Measurements from ENCODE around the gene NDST1. TPM values are rescaled to one million over a fixed set of nuclear protein-coding genes. Genes with fewer than 3 reads are reported as not detected.

Gene NDST1
- polyA plus RNA-seq, 3 donors = 19.0 to 45.4 (median 35.5) TPM

DNA sequence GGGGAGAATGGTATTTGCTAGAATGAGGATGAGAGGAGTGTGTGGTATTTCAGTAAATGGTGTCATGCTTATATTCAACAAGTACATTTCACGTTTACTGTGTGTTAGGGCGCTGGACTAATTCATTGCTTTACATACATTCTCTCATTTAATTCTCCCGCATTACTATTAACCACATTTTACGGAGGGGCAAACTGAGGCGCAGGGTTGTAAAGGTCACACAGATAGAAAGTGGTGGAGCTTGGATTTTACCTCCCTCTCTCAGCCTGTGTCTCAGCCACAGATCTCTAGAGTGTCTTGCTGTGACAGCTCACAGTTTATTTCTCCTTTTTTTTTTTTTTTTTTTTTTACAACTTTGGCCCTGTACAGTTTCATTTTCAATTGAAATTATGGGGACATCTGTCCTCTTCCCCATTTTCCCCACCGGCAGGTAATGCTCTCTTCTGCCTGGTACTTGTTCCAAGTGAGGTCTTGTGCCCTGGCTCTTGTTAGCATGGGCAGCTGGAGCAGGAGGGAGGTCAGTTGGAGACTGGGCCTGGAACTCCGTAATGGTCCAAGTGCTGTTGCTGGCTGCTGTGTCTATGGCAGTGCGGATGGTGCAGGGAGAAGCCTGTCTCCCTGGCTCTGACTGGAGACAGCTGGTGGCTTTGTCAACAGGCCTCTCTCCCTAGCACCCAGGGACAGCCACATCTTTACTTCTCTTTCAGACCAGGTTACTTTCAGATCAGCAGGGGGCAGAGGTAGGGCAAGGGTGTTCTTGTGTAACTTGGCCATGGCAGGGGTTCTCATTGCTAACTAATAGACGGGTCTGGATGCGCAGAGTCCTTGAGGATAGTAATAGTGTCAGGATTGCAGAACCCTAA is 20.5 kb upstream of the NDST1 start:
- peak overlapping the region; percentile 96 for H3K27ac ChIP-seq (ENCODE audit: low read depth, low read length)
- 28 to 36% (median 31%) methylated on average over 10 of the region's 10 CpGs for whole genome bisulfite sequencing, 3 donors

DNA sequence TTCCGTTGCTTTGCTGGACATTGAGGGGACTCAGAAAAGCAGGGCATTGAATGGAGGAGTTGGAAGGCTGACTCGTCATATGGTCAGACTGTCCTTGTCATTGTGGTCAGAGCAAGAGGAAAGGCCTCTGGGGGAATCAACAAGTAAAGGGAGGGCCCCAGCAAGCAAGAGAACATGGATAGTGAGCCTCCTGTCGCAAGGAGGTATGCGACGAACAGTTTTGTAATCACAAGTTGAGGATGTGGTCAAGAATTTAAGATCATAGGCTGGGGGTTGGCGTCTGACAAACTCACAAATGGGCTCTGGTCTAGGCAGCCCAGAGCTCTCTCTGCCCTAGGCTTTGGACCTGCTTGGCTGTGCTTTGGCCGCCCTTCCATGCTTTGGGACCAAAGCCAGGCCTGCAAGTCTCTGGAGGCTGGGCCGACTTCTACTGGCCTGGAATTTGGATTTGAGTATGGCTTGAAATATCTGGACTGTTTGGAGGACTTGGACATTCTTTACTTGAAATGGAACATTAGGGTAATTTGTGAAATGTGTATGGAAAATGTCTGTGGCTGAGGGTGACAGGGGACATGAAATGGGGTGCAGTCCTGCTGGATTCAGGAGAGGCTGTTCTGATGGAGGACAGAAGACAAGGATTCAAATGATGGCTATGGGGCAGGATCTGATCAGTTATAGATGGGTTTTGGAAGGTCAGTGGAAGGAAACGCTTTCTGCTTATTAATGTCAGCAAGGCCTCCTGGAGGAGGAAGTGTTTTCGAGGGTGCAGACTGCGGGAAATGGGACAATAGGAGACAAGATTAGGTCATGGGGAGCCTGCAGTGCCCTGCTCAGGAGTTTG is 19.2 kb upstream of the NDST1 start:
- peak overlapping the region; percentile 96 for H3K27ac ChIP-seq (ENCODE audit: low read depth, low read length)
- 14 to 32% (median 23%) methylated on average over 11 of the region's 11 CpGs for WGBS, 3 donors

DNA sequence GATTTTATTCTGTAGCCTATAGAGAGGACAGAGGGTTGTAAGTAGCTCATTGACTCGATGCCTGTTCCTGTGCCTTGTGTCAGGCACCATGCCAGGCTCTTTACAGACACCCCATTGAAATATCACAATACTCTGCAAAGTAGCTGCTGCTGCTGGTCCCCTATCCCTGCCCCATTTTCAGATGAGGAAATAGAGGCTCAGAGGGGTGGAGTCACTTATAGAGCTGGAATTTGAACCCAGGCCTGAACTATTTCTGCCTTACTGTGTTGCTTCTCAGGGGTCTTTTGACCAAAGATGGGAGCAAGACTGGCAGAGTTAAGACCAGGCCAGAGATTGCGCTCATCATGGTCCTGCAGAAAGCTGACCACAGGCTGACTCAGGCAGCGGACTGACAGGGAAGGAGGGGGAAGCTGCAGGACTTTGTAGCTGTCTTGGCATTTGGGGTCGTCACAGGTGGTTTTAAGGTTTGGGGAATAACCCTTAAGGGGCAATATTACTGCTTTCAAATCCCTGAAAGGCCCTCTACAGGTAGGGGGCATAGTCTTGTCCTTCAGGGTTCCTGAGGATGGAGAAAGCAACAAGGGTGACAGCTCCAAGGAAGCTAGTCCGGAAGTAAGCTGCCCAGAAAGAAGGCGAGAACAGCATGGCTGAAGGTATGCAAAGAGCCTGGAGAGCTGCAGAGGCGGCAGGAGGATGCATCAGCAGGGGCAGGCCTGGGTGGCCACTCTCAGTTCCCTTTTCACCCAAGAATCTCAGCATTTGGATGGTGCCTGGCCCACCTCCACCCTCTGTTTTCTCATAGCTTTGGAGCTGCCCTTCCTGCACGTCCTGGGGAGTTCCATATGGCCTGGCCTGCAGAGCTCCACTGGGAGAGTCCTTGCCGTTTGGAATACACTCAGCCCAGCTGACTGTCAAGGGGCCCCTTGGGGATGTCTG is 18.3 kb upstream of the NDST1 start:
- WGBS, 3 donors = 42 to 61% (median 51%) methylated on average over 9 of the region's 9 CpGs
- H3K27ac ChIP-seq (ENCODE audit: low read depth, low read length) = no peak overlapping the region

DNA sequence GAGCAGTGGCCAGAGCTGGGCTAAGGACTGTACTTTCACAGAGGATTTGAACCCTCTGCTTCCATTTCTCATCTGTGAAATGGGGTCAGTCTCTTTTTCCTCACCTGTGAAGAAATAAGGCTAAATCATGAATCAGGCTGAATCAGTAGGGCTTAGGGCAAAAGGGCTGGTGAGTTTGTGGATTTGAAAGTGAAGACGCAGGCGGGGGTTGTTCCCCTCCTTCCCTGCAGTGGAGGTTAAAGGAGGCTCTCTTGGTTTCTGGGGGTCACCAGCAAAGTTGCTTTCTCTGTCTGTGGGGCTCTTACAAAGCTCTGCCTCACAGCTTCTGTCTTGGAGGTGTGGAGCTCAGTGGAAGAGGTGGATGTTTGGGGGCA is 17.6 kb upstream of the NDST1 start:
- H3K27ac ChIP-seq (ENCODE audit: low read depth, low read length) = no peak overlapping the region
- WGBS, 3 donors = 71 to 86% (median 73%) methylated on average over 2 of the region's 2 CpGs

DNA sequence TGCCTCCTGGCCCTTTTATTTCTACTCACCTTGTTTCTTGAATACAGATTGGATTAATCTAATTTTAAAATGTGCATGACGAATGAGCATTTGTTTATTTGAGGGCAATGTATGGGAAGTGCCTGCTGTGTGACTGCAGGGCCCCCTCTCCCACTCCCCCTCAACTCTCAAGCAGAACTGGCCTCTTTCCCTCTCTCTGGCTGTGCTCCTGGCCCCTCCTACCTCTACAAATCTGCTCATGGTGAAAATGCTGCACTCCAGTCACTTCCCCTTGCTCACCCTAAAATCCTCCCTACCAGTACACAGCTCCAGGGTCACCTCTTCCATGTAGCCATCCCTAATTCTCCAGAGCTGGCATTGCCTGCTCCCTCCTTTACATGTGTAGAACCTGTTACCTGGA is 17.2 kb upstream of the NDST1 start:
- 29 to 71% (median 40%) methylated on average over 1 of the region's 1 CpG for WGBS, 3 donors
- peak overlapping the region; percentile 44 for H3K27ac ChIP-seq (ENCODE audit: low read depth, low read length)

DNA sequence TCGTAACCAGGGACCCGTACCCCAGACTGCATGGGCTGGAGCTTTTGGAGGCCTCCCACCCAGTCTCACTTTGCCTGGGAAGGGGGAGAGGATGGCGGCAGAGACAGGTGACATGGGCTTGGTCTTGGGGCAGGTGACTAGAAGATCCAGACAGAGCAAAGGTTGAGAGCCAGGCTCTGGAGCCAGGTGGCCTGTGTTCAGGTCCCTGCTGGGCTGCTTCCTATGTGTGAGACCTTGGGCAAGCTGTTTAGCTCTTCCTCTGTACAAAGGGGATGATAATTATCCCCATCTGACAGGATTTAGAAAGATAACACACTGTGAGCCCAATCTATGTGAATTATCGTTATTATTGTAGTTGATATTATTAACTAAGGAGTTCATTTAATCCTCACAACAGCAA is 16.1 kb upstream of the NDST1 start:
- WGBS, 3 donors = 71 to 82% (median 82%) methylated on average over 4 of the region's 4 CpGs
- H3K27ac ChIP-seq (ENCODE audit: low read depth, low read length) = no peak overlapping the region

DNA sequence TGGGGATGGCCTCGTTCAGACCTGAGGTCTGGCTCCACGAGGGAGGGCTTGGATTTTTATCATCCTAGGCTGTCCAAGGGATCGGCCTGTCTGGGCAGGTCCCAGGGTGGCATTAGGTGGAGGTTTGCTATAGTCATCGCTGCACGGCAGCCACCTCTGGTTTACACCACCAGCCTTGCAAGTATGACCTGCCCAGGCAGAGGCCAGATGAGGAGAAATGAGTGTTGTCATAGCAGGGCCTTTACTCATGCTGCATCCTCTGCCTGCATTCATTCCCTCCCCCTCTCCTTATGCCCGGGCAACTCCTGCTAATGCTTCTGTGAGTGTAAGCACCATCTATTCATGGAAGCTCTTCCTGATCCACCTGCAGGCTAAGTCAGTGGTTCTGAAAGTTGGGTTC is 15.3 kb upstream of the NDST1 start:
- WGBS, 3 donors = 66 to 78% (median 74%) methylated on average over 6 of the region's 6 CpGs
- H3K27ac ChIP-seq (ENCODE audit: low read depth, low read length) = no peak overlapping the region

DNA sequence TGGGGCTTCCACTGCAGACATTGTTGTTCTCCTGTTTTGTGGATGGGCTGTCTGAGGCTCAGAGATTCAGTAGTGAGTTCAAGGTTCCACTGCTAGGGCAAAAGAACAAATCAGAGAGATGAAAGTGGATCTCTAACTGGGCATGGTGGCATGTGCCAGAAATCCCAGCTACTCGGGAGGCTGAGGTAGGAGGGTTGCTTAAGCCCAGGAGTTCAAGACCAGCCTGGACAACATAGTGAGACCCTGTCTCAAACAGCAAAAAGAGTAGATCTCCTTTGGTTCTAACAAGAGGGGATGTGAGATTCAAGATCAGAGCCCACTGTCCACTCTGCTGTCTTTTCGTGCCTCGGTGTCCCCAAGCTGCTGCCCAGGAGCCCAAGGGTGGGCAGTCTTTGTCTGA is 11.8 kb upstream of the NDST1 start:
- H3K27ac ChIP-seq (ENCODE audit: low read depth, low read length) = no peak overlapping the region
- WGBS, 3 donors = 77 to 88% (median 80%) methylated on average over 3 of the region's 3 CpGs

DNA sequence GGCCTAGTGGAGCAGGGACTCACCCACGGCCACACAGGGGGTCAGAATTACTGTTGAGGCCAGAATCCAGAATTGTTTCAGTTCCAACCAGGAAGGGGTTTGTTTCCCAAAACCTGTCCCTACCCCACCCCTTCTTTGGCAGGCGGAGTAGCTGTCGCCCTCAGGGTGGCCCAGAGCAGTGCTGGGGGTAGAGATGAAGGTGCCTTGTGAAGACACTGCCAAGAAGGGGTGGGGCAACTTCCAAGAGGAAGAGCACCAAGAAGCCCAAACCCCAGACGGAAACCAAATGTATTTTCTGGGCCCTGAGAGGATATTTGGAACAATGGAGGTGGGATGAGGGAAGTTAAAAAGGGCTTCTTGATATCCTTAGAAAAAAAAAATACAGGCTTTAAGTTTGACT is 11.4 kb upstream of the NDST1 start:
- no peak overlapping the region for H3K27ac ChIP-seq (ENCODE audit: low read depth, low read length)
- WGBS, 3 donors = 67 to 75% (median 71%) methylated on average over 4 of the region's 4 CpGs

DNA sequence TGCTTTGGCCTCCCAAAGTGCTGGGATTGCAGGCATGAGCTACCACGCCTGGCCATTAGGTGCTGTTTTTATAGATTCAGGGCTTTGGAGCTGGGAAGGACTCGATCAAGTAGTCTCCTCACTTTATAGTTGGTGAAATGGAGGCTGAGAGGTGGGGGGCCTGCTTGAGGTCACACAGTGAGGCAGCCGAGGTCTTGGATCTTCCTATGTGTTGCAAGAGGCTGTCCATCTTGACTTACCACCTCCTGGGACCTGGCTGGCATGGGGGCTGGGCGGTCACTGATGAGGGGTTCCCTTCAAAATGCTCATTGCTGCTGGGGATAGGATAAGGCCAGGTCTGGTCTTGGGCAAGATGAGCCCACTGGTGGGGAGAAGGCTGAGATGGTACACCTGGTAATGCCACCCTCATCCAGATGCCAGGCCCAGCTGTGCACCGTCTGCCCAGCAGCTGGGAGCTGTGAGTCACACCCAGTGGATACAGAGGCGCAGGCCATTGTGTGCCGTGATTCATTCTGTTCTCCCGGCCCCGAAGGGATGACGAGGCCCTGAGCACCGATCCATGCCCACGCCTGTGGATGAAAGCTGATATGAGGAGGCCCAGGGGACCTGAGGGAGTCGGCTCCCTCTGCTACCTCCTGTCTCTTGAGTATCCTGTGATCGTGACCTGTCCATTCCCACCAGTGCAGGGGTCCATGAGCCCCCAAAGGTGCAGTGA is 10.5 kb upstream of the NDST1 start:
- 55 to 59% (median 56%) methylated on average over 14 of the region's 14 CpGs for WGBS, 3 donors

DNA sequence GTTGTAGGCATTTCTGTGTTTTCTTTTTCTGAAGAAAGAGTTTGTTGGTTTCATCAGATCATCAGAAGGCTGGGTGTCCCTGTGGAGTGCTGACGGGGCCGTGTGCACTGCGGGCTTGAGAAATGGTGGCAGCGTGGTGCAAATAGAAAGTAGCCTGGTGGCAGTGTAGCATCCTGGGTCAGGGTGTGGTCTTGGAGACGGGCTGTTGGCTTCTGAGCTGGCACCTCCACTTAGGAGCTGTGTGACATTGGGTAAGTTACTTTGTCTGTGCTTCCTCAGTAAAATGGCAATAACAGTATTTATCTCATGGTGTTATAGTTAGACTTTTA is 10.0 kb upstream of the NDST1 start:
- 54 to 84% (median 61%) methylated on average over 5 of the region's 5 CpGs for WGBS, 3 donors
- H3K27ac ChIP-seq (ENCODE audit: low read depth, low read length) = peak overlapping the region; percentile 33

More for the DNA sequence above, 10.5 kb upstream of the NDST1 start:
- H3K27ac ChIP-seq (ENCODE audit: low read depth, low read length) = peak overlapping the region; percentile 48

DNA sequence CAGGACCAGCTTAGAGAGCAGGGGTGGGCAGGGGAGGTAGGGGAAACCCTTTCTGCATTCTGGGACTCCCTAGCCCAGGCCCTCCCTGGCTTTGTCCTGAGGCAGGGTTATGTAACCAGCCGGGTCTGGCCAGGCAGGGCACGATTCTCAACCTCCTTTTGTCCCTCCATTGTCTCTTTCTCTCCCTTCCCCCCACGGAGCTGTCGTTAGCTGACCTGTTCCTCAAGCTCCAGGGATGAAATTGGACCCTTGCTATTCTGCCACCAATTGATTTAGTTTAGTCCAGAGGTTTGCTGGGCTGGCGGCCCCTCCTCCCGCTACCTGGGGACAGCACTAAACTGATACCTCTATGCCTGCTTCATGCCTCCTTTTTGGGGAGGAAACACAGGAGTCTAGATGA is 9.4 kb upstream of the NDST1 start:
- WGBS, 3 donors = 43 to 60% (median 46%) methylated on average over 6 of the region's 6 CpGs
- no peak overlapping the region for H3K27ac ChIP-seq (ENCODE audit: low read depth, low read length)

DNA sequence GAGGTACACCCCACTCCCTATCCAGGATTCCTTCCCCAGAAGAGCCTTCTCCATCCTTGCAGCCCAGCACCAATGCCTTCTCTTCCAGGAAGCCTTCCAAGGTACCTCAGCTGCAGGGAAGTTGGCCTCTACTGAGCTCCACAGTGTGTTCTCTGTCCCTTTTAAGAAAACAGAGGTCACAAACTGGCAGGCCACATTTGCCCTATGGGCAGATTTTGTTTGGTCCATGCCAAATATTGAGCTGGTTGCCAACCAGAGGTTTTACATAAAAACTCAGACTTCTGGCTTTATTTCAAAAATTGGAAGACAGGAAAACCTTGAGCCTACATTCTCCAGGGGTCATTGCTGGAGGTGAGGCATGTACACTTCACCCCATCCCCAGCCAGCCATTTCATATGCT is 9.0 kb upstream of the NDST1 start:
- H3K27ac ChIP-seq (ENCODE audit: low read depth, low read length) = no peak overlapping the region

DNA sequence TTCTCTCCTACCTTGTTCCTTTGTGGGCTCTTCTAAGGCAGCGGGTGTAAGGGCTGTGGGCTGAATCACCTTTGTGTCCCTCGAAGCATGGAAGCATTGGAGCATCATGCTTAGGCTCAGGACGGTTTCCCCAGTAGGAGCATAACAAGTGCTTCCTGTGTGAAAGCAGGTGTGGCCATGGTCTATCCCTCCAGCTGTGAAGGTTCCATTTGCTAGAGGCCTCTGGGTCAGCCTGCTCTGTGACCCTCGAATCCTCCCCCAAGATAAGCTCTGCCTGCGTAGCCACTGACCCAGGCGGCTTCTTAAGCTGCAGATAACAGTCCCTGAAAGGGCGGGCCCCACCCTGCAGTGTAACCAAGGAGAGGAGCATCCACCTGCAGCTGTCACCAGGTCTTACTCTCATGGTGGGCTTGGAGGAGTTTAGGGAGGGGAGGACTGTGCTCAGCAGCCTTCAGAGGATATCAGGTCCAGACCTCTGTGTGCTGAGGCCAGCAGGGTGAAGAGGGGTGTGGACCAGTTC is 8.4 kb upstream of the NDST1 start:
- 61 to 78% (median 74%) methylated on average over 7 of the region's 7 CpGs for WGBS, 3 donors
- no peak overlapping the region for H3K27ac ChIP-seq (ENCODE audit: low read depth, low read length)

DNA sequence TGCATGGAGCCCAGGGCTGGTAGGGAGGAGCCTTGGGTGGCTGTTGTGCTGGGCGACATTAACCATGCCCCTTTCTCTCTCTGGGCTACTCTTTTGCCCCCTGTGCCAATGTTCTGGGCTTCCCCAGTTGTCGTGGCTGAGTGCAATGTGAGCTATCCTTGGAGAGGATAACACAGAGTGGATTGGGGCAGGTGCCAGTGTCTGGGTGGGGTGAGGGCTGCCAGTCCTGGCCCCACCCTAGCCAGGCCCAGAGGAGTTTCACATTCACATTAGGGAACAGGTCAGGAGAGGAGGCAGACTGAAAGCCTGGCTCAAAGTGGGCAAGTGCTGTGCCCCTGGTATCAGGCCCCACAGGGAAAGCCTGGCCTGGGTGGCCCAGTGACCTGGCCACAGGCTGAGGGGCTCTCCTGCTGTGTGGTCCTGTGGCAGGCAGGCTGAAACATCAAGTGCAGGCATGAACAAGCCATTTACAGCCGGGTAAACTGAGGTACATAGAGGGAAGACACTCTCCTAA is 7.5 kb upstream of the NDST1 start:
- H3K27ac ChIP-seq (ENCODE audit: low read depth, low read length) = no peak overlapping the region
- 38 to 74% (median 63%) methylated on average over 3 of the region's 3 CpGs for WGBS, 3 donors

DNA sequence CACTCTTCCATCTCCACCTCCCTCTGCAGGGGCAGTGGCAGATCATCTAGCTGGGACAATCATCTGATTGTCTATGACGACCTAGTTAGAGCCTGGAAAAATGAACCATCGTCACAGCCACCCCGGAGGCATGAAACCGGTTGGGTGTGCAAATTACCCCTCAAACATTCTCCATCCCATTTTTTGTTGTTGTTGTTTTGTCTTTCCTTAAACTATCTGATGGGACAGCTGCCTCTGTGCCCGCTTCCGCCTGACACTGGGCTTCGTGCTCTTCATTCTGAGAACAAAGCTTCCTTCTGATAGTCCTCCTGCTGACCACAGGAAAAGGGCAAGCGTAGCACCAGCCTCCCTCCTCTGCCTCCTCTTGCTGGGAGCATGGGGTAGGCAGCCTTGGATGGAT is 7.0 kb upstream of the NDST1 start:
- 71 to 89% (median 79%) methylated on average over 8 of the region's 8 CpGs for WGBS, 3 donors
- no peak overlapping the region for H3K27ac ChIP-seq (ENCODE audit: low read depth, low read length)

DNA sequence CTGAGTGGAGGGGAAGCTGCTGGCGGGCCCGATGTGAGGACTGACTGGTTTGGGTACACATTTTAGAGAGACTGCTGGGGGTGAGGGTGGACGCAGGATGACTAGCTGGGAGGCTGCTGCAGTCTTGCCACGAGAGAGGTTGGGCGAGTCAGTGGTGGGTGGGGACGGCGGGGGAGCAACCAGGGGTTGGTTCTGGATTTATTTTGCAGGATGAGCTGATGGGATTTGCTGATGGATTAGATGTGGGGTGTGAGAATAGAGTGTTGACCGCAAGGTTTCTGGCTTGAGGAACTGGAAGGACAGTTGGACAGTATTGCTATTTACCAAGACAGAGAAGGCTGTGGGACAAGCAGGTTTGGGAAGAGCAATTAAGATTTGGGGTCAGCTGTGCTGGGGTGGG is 5.8 kb upstream of the NDST1 start:
- no peak overlapping the region for H3K27ac ChIP-seq (ENCODE audit: low read depth, low read length)
- 72 to 78% (median 75%) methylated on average over 8 of the region's 8 CpGs for WGBS, 3 donors

DNA sequence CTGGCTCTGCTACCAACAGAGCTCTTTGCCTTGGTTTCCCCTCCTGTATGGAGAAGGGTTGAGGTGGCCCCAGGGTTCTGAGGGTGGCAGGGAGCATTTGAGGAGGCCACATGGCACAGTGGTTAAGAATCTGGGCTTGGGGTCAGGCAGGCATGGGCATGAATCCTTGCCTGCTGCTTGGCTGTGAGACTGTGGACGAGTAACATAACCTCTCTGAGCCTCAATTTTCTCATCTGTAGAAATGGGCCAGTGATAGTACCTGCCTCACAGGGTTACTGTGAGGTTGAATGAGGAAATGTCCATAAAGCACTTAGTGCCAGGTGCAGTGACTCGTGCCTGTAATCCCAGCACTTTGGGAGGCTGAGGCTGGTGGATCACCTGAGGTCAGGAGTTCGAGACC is 5.1 kb upstream of the NDST1 start:
- 72 to 89% (median 84%) methylated on average over 3 of the region's 3 CpGs for WGBS, 3 donors

More for the DNA sequence above, 5.1 kb upstream of the NDST1 start:
- no peak overlapping the region for H3K27ac ChIP-seq (ENCODE audit: low read depth, low read length)

All from adipose tissue (tissue), 3 donors.